Lower leg skin (tissue), 4 donors: Measurements from ENCODE around the gene ARMH2. TPM values are rescaled to one million over a fixed set of nuclear protein-coding genes. Genes with fewer than 3 reads are reported as not detected.

Experiments used
- DNase-seq, 2 donors: peaks; one replicate each; pipeline ENCODE4 v3.0.0-alpha.2; 2019; ENCODE audit warnings: low spot score in 2 of 2
- H3K4me3 ChIP-seq: fragments of 200-600 bp; sonication (generic); 2 replicates; pipeline ENCODE4 v1.5.1; 2017; ENCODE audit warnings: mild to moderate bottlenecking, low read depth; ENCODE audit not compliant: poor library complexity, severe bottlenecking
- CTCF ChIP-seq, 3 donors: fragments of 450-650 bp; IDR thresholded peaks; one replicate each; pipeline ENCODE4 v1.5.1; 2016; ENCODE audit warnings: antibody characterized with exemption in 3 of 3, mild to moderate bottlenecking in 3 of 3, moderate library complexity in 2 of 3
- POLR2A ChIP-seq, 2 donors: fragments of 450-650 bp; IDR thresholded peaks; one replicate each; pipeline ENCODE4 v1.6.1; 2016 to 2017; ENCODE audit warnings: antibody characterized with exemption in 2 of 2, mild to moderate bottlenecking in 1 of 2, moderate library complexity in 1 of 2
- WGBS, 2 donors: methylation state at CpG; one replicate each; pipeline ENCODE4 v1.1.5; 2018; 5-methylcytosine and 5-hydroxymethylcytosine counted together
- intact Hi-C: fragments of 100-400 bp; cut with DNase I; formaldehyde crosslinking; loops from one replicate; pipeline ENCODE4 v1.15.0; 2023; ENCODE audit warnings: low total_unique reads
- total RNA-seq, 4 donors: library from RNA; depleted of rRNA; stranded (reverse); fragments of >200 nt; gene quantifications; one replicate each; pipeline ENCODE4 v1.1.0, GENCODE V29; 2016

The ARMH2 gene
- total RNA-seq = not detected

GRCh38 chr6:24798740-24799540 is at the start of gene ARMH2:
TSS of gene ARMH2 (minus strand) at chr6:24798917. CDS start at chr6:24798857, 60 bp downstream.
- TF ChIP-seq CTCF (IDR thresholded peaks at IDR 0.05) (no peak), POLR2A (IDR thresholded peaks at IDR 0.05) (no peak)
- 93% methylated on average over 13 of the region's 13 CpGs for WGBS, 2 donors
- H3K4me3 ChIP-seq = no peak within 1 kb of the TSS
- intact Hi-C loops = no loop called here
- no peak for DNase-seq

GRCh38 chr6:24848461-24848860 is 49.7 kb upstream of the ARMH2 start:
- DNase-seq = no peak
- intact Hi-C loops = no loop called here
- 88 to 94% methylated on average over 4 of the region's 4 CpGs for WGBS, 2 donors
- H3K4me3 ChIP-seq = no peak overlapping the region
- TF ChIP-seq CTCF (IDR thresholded peaks at IDR 0.05) (no peak), POLR2A (IDR thresholded peaks at IDR 0.05) (no peak)

GRCh38 chr6:24847402-24847801 is 48.7 kb upstream of the ARMH2 start:
- no peak for DNase-seq
- 62 to 68% methylated on average over 7 of the region's 7 CpGs for WGBS, 2 donors
- H3K4me3 ChIP-seq = no peak overlapping the region
- TF ChIP-seq POLR2A (IDR thresholded peaks at IDR 0.05) = no peak
- TF ChIP-seq CTCF (IDR thresholded peaks at IDR 0.05) = no peak
- intact Hi-C loops = no loop called here

- H3K4me3 ChIP-seq = no peak overlapping the region
- DNase-seq = no peak
- intact Hi-C loops = no loop called here
- WGBS, 2 donors = 82 to 88% methylated on average over 4 of the region's 4 CpGs
- TF ChIP-seq CTCF (IDR thresholded peaks at IDR 0.05) (no peak), POLR2A (IDR thresholded peaks at IDR 0.05) (no peak)
Measured at GRCh38 chr6:24845578-24845977, 46.9 kb upstream of the ARMH2 start.

GRCh38 chr6:24844903-24845302 is 46.2 kb upstream of the ARMH2 start:
- intact Hi-C loops = no loop called here
- WGBS, 2 donors = 80 to 95% methylated on average over 6 of the region's 6 CpGs
- H3K4me3 ChIP-seq = no peak overlapping the region
- DNase-seq = no peak
- TF ChIP-seq POLR2A (IDR thresholded peaks at IDR 0.05) = no peak
- TF ChIP-seq CTCF (IDR thresholded peaks at IDR 0.05) = no peak

GRCh38 chr6:24844061-24844460 is 45.3 kb upstream of the ARMH2 start:
- 80 to 96% methylated on average over 1 of the region's 1 CpG for WGBS, 2 donors
- intact Hi-C loops = no loop called here
- DNase-seq = no peak
- no peak for TF ChIP-seq POLR2A (IDR thresholded peaks at IDR 0.05)
- H3K4me3 ChIP-seq = no peak overlapping the region
